Measurements from ENCODE around the gene MMS22L. TPM values are rescaled to one million over a fixed set of nuclear protein-coding genes. Genes with fewer than 3 reads are reported as not detected.

The MMS22L gene
- total RNA-seq, 1 donor from 2014 or later: 7.6 TPM

- TF ChIP-seq CTCF (IDR thresholded peaks at IDR 0.05): no peak
- H3K4me1 Mint-ChIP-seq (ENCODE audit: low read depth): no peaks in the 10 kb centered on the region
- H3K9me3 Mint-ChIP-seq (ENCODE audit: low read depth): peaks cover 7% of the 10 kb centered on the region
- peaks cover under 1% of the 10 kb centered on the region for H3K36me3 Mint-ChIP-seq (ENCODE audit: low read depth)
- DNase-seq (ENCODE audit: low spot score): no peak
- H3K27ac Mint-ChIP-seq (ENCODE audit: unreplicated experiment): no peak overlapping the region
- no peak overlapping the region for H3K4me3 Mint-ChIP-seq (ENCODE audit: unreplicated experiment)
- peaks cover 5% of the 10 kb centered on the region for H3K27me3 Mint-ChIP-seq (ENCODE audit: low read depth)
Measured at GRCh38 chr6:97292671-97293070, 9.7 kb upstream of the MMS22L start.

- H3K27ac Mint-ChIP-seq (ENCODE audit: unreplicated experiment): no peak overlapping the region
- H3K27me3 Mint-ChIP-seq (ENCODE audit: low read depth): peaks cover 4% of the 10 kb centered on the region
- no peak for DNase-seq (ENCODE audit: low spot score)
- TF ChIP-seq CTCF (IDR thresholded peaks at IDR 0.05): no peak
- H3K4me3 Mint-ChIP-seq (ENCODE audit: unreplicated experiment): no peak overlapping the region
- H3K9me3 Mint-ChIP-seq (ENCODE audit: low read depth): peaks cover 7% of the 10 kb centered on the region
- no peaks in the 10 kb centered on the region for H3K36me3 Mint-ChIP-seq (ENCODE audit: low read depth)
- H3K4me1 Mint-ChIP-seq (ENCODE audit: low read depth): no peaks in the 10 kb centered on the region
Measured at GRCh38 chr6:97291896-97292295, 8.9 kb upstream of the MMS22L start.

- no peak for TF ChIP-seq CTCF (IDR thresholded peaks at IDR 0.05)
- Mint-ChIP-seq H3K36me3 (ENCODE audit: low read depth) (no peaks in the 10 kb centered on the region), H3K27ac (ENCODE audit: unreplicated experiment) (no peak overlapping the region), H3K9me3 (ENCODE audit: low read depth) (peaks cover 7% of the 10 kb centered on the region), H3K27me3 (ENCODE audit: low read depth) (peaks cover 2% of the 10 kb centered on the region), H3K4me1 (ENCODE audit: low read depth) (no peaks in the 10 kb centered on the region), H3K4me3 (ENCODE audit: unreplicated experiment) (no peak overlapping the region)
- no peak for DNase-seq (ENCODE audit: low spot score)
Measured at GRCh38 chr6:97289332-97289731, 6.3 kb upstream of the MMS22L start.

- TF ChIP-seq CTCF (IDR thresholded peaks at IDR 0.05): no peak
- Mint-ChIP-seq H3K4me3 (ENCODE audit: unreplicated experiment) (no peak overlapping the region), H3K9me3 (ENCODE audit: low read depth) (peaks cover 4% of the 10 kb centered on the region), H3K4me1 (ENCODE audit: low read depth) (peaks cover 4% of the 10 kb centered on the region), H3K27me3 (ENCODE audit: low read depth) (no peaks in the 10 kb centered on the region), H3K36me3 (ENCODE audit: low read depth) (no peaks in the 10 kb centered on the region), H3K27ac (ENCODE audit: unreplicated experiment) (no peak overlapping the region)
- DNase-seq (ENCODE audit: low spot score): no peak
Measured at GRCh38 chr6:97288188-97288587, 5.2 kb upstream of the MMS22L start.

- TF ChIP-seq CTCF (IDR thresholded peaks at IDR 0.05): no peak
- Mint-ChIP-seq H3K9me3 (ENCODE audit: low read depth) (no peaks in the 10 kb centered on the region), H3K4me1 (ENCODE audit: low read depth) (peaks cover 14% of the 10 kb centered on the region), H3K36me3 (ENCODE audit: low read depth) (peaks cover 4% of the 10 kb centered on the region), H3K4me3 (ENCODE audit: unreplicated experiment) (peak overlapping the region; percentile 95), H3K27me3 (ENCODE audit: low read depth) (no peaks in the 10 kb centered on the region), H3K27ac (ENCODE audit: unreplicated experiment) (peak overlapping the region; percentile 92)
- no peak for DNase-seq (ENCODE audit: low spot score)
Measured at GRCh38 chr6:97282238-97282725, 734 bp downstream of the MMS22L start.
